Measurements from ENCODE around the gene RPS10.
"Not testable (repeated sequence)": the region's sequence is repeated elsewhere in the genome, so short reads cannot be mapped to it uniquely, and the experiment has no call there.

DNA sequence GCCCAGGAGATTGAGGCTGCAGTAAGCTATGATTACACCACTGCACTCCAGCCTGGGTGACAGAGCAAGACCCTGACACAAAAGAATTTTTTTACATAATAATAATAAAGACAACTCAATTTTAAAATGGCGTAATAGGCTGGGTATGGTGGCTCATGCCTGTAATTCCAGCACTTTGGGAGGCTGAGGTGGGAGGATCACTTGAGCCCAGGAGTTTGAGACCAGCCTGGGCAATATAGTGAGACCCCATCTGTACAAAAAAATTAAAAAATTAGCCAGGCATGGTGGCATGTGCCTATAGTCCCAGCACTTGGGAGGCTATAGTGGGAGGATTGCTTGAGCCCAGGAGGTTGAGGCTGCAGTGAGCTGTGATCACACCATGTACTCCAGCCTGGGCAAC is 18.0 kb downstream of the RPS10 start:
- not testable (repeated sequence) for TF ChIP-seq EZH2 (IDR thresholded peaks at IDR 0.05; ENCODE audit: borderline replicate concordance, low read depth, low read length, severe bottlenecking)
- TF ChIP-seq, protein P1, sequence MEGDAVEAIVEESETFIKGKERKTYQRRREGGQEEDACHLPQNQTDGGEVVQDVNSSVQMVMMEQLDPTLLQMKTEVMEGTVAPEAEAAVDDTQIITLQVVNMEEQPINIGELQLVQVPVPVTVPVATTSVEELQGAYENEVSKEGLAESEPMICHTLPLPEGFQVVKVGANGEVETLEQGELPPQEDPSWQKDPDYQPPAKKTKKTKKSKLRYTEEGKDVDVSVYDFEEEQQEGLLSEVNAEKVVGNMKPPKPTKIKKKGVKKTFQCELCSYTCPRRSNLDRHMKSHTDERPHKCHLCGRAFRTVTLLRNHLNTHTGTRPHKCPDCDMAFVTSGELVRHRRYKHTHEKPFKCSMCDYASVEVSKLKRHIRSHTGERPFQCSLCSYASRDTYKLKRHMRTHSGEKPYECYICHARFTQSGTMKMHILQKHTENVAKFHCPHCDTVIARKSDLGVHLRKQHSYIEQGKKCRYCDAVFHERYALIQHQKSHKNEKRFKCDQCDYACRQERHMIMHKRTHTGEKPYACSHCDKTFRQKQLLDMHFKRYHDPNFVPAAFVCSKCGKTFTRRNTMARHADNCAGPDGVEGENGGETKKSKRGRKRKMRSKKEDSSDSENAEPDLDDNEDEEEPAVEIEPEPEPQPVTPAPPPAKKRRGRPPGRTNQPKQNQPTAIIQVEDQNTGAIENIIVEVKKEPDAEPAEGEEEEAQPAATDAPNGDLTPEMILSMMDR (IDR thresholded peaks at IDR 0.05; ENCODE audit: borderline replicate concordance, extremely low read depth, low read length, poor library complexity, severe bottlenecking), result not testable (repeated sequence)
